Glutamatergic neuron (in vitro differentiated cells): ENCODE measurements around the gene EVI5. TPM values are rescaled to one million over a fixed set of nuclear protein-coding genes. Genes with fewer than 3 reads are reported as not detected.

Experiments used
- DNase-seq: peaks from one replicate; pipeline ENCODE4 v3.0.0; 2022
- H3K27ac Mint-ChIP-seq: one replicate; pipeline ENCODE4 v1.8.0; 2020; ENCODE audit warnings: mild to moderate bottlenecking, mixed read lengths, inconsistent platforms; ENCODE audit not compliant: unreplicated experiment
- H3K27me3 Mint-ChIP-seq: one replicate; pipeline ENCODE4 v1.8.0; 2020; ENCODE audit warnings: mild to moderate bottlenecking, moderate library complexity, mixed read lengths, inconsistent platforms; ENCODE audit not compliant: unreplicated experiment
- H3K36me3 Mint-ChIP-seq: one replicate; pipeline ENCODE4 v1.8.0; 2020; ENCODE audit warnings: mild to moderate bottlenecking, mixed read lengths, inconsistent platforms; ENCODE audit not compliant: unreplicated experiment
- H3K4me1 Mint-ChIP-seq: one replicate; pipeline ENCODE4 v1.8.0; 2020; ENCODE audit warnings: mild to moderate bottlenecking, low read depth, mixed read lengths, inconsistent platforms; ENCODE audit not compliant: unreplicated experiment
- H3K4me3 Mint-ChIP-seq: one replicate; pipeline ENCODE4 v1.8.0; 2020; ENCODE audit warnings: mild to moderate bottlenecking, mixed read lengths, inconsistent platforms; ENCODE audit not compliant: unreplicated experiment
- H3K9me3 Mint-ChIP-seq: one replicate; pipeline ENCODE4 v1.8.0; 2020; ENCODE audit warnings: mild to moderate bottlenecking, moderate library complexity, mixed read lengths, inconsistent platforms; ENCODE audit not compliant: unreplicated experiment
- CTCF ChIP-seq: fragments of 200-600 bp; sonication (generic); IDR thresholded peaks from one replicate; pipeline ENCODE4 v1.5.0; 2021; ENCODE audit not compliant: partially characterized antibody, unreplicated experiment
- total RNA-seq: library from RNA; stranded (reverse); fragmentation: NEBNext Ultra II Directional; extraction: Animal tissue kit (Norgen Biotek cat#: 25700); gene quantifications from one replicate; pipeline ENCODE4 v1.2.1, GENCODE V29; 2021; ENCODE audit not compliant: unreplicated experiment

The EVI5 gene
- total RNA-seq, 1 donor from 2014 or later = 19.5 TPM

- Mint-ChIP-seq H3K9me3 (no peaks in the 10 kb centered on the region), H3K27me3 (no peaks in the 10 kb centered on the region), H3K4me3 (no peak overlapping the region), H3K27ac (no peak overlapping the region), H3K36me3 (no peaks in the 10 kb centered on the region), H3K4me1 (no peaks in the 10 kb centered on the region)
- DNase-seq = no peak
- TF ChIP-seq CTCF = no peak
Measured at GRCh38 chr1:92698932-92699331, 86.0 kb downstream of the EVI5 start.

GRCh38 chr1:92695104-92695503, 89.8 kb downstream of the EVI5 start:
- Mint-ChIP-seq H3K36me3 (no peaks in the 10 kb centered on the region), H3K9me3 (no peaks in the 10 kb centered on the region), H3K27me3 (no peaks in the 10 kb centered on the region), H3K4me1 (no peaks in the 10 kb centered on the region), H3K27ac (no peak overlapping the region), H3K4me3 (no peak overlapping the region)
- no peak for TF ChIP-seq CTCF
- DNase-seq = no peak

- no peaks in the 10 kb centered on the region for H3K27me3 Mint-ChIP-seq
- no peaks in the 10 kb centered on the region for H3K36me3 Mint-ChIP-seq
- no peak for DNase-seq
- H3K4me1 Mint-ChIP-seq = no peaks in the 10 kb centered on the region
- no peak for TF ChIP-seq CTCF
- H3K27ac Mint-ChIP-seq = no peak overlapping the region
- no peak overlapping the region for H3K4me3 Mint-ChIP-seq
- H3K9me3 Mint-ChIP-seq = no peaks in the 10 kb centered on the region
Measured at GRCh38 chr1:92691925-92692324, 93.0 kb downstream of the EVI5 start.

GRCh38 chr1:92690212-92690906, 94.5 kb downstream of the EVI5 start:
- H3K27me3 Mint-ChIP-seq = no peaks in the 10 kb centered on the region
- H3K27ac Mint-ChIP-seq = no peak overlapping the region

GRCh38 chr1:92679980-92680379, 104.9 kb downstream of the EVI5 start:
- no peaks in the 10 kb centered on the region for H3K4me1 Mint-ChIP-seq
- no peak overlapping the region for H3K27ac Mint-ChIP-seq
- H3K27me3 Mint-ChIP-seq = no peaks in the 10 kb centered on the region
- no peak for TF ChIP-seq CTCF
- H3K4me3 Mint-ChIP-seq = no peak overlapping the region
- DNase-seq = no peak
- H3K9me3 Mint-ChIP-seq = no peaks in the 10 kb centered on the region
- H3K36me3 Mint-ChIP-seq = peaks cover 17% of the 10 kb centered on the region

More at GRCh38 chr1:92690212-92690906, 94.5 kb downstream of the EVI5 start:
- no peak for DNase-seq
- Mint-ChIP-seq H3K4me3 (no peak overlapping the region), H3K36me3 (no peaks in the 10 kb centered on the region), H3K9me3 (no peaks in the 10 kb centered on the region), H3K4me1 (no peaks in the 10 kb centered on the region)
- TF ChIP-seq CTCF = no peak
